GM12874 (cell line): ENCODE data around the gene SEL1L3.

Source experiments
- CTCF ChIP-seq: IDR thresholded peaks from 2 replicates; pipeline ENCODE4 v1.5.1; 2011; ENCODE audit warnings: low read depth, mild to moderate bottlenecking, control low read depth, low read length, moderate library complexity; ENCODE audit not compliant: insufficient read depth

SEL1L3 gene

DNA sequence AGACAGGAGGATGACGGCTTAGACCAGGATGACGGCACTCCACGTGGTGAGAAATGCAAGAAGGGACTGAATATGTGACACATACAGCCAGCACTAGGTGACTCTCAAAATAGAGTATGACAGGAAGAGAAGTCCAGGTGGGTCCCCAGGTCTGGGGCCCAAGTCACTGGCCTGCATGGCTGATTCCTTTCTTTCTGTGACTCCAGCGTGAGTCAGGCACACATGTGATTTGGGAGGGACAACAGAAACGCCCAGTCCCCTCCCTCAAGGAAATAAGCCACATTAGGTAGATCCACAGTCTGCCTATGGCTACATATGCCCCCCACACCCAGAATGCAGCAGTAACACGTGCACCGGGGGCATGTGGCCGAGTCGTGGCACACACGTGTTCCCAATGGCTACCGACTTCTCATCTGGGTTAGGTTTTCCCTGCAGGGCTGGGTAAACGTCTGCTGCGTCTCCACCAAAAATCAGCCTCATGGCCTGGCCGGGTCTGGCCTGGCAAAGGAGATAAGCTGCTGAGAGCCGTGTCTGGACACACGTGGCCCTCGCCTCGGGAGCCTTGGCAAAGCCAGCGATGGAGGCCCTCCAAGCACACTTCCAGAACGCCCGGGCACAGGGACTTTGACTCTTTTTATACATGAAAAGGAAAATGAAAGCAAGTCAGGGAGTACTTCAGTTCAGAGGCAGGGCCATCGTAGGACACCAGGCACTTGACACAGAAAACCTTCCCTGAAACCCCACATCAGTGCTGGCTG is 19.3 kb downstream of the SEL1L3 start:
- no peak for TF ChIP-seq CTCF

DNA sequence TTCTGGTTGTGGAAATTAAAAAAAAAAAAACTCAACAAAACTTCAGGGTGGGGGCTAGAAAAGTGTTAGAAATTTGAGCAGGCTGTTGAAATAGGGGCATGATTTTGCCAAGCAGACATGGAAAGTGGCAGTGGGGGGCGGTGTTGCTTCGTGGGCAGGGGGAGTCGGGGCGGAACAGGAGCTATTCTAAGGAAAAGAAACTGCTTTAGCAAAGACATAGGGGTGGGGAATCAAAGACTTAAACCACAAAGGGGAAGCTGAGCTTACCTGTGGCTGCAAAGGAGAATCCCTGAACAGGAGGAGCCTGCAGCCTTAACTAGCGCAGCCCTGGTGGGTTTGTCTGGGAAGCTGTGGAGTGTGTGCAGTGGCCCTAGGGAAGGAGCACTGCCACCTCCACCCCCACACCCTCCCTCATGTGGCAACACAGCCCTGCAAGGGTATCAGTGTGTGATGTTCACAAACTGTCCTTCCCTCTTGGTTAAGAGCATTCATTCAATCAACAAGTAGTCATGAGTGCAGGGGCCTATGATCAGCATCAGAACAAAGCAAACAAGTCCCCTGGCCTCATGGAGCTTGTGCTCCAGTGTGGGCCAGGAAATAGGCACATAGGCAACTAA is 20.5 kb downstream of the SEL1L3 start:
- peak; percentile 56 for TF ChIP-seq CTCF

DNA sequence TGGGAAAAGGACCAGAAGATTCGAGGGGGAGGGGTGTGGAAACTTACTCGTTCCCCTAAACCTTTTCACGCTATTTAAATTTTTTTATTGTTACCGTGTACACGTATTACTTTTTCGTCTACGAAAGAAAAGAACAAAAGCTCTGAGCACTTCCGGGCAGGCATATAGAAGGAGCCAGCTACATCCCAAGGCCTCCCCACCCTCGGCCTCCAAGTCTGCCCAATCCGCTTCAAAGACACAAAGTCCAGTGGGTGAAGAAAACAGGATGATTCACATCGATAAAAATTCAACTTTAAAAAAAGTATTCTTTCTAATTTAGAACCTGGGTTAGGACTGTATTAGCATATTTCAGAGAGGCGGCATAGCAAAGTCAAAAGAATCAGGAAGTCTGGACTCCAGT is 23.1 kb downstream of the SEL1L3 start:
- no peak for TF ChIP-seq CTCF

DNA sequence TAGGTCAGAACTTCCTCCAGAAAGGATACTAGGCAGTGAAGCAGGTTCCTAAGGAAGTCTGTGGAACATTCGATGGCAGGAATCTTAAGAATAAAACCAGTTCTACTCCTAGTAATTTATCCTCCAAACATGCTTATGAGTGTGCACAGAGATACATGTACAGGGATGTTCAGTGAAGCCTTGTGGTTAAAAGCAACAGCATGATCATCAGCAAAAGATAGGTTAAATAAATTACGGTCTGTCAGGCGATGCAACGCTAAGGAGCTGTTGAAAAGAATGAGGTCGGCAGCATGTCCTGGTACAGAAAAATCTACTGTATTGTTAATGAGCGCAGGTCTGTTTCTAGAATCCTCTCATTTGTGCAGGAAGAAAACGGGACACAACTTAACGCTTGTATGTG is 23.6 kb downstream of the SEL1L3 start:
- TF ChIP-seq CTCF, result no peak

- TF ChIP-seq CTCF, result no peak
Measured at GRCh38 chr4:25838526-25838925, 24.3 kb downstream of the SEL1L3 start.

- TF ChIP-seq CTCF, result no peak
Measured at GRCh38 chr4:25837107-25837506, 25.7 kb downstream of the SEL1L3 start.

GRCh38 chr4:25835384-25835783 is 27.4 kb downstream of the SEL1L3 start:
- TF ChIP-seq CTCF, result no peak
